ENCODE measurements around the gene DNALI1.

- TF ChIP-seq CTCF (IDR thresholded peaks at IDR 0.05; ENCODE audit: low read depth, low read length, poor library complexity, severe bottlenecking): no peak
- no peak for TF ChIP-seq EZH2phosphoT487 (IDR thresholded peaks at IDR 0.05; ENCODE audit: borderline replicate concordance, low read length)
These were observed 12.2 kb upstream of the DNALI1 start for GRCh38 chr1:37544530-37544929.

Data from DOHH2 (cell line).